Measurements from ENCODE around the gene EEF1G. TPM values are rescaled to one million over a fixed set of nuclear protein-coding genes. Genes with fewer than 3 reads are reported as not detected.
A peak's percentile ranks its signal among the peaks of the same experiment; 100 is the strongest.

Gene EEF1G
- total RNA-seq, 4 donors from 2014 or later = 1,003 to 1,250 (median 1,110) TPM

- H3K4me1 ChIP-seq = peaks cover under 1 to 64% (median 53%) of the 10 kb centered on the region in 4 donors
These were observed 25.0 kb downstream of the EEF1G start for GRCh38 chr11:62548545-62549335.

DNA sequence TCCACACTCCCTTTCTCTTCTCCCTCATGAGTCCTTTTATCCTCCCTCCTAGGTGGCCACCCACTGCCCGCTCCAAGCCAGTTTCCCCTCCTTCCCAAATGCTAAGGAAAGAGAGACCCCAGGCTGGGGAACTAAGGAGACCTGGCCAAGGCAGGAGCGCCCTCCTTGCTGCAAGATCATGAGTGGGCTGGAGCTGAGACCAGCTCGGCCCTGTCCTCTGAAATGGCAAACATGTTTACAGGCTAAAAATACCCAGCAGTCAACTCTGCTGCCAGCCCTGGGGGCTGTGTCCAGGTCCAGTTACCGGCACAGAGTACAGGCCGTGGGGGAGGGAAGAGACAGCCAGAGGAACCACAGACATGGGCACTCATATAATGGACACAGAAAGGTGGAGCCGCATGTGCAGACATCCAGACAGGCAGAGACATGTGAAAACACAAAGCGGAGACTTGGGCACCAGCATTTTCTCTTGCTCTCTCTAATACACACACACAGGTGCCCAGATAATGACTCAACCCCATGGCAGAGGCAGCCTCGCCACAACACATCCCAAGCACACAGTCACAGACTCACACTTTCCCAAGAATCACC is 25.9 kb downstream of the EEF1G start:
- WGBS, 2 donors = 34 to 41% methylated on average over 8 of the region's 8 CpGs
- H3K9me3 ChIP-seq = no peaks in the 10 kb centered on the region
- peak in 1 of 2 donors; percentile 50 for TF ChIP-seq EP300 (IDR thresholded peaks at IDR 0.05)
- TF ChIP-seq POLR2A (IDR thresholded peaks at IDR 0.05) = peak in 1 of 2 donors; percentile 35
- TF ChIP-seq, protein P1, sequence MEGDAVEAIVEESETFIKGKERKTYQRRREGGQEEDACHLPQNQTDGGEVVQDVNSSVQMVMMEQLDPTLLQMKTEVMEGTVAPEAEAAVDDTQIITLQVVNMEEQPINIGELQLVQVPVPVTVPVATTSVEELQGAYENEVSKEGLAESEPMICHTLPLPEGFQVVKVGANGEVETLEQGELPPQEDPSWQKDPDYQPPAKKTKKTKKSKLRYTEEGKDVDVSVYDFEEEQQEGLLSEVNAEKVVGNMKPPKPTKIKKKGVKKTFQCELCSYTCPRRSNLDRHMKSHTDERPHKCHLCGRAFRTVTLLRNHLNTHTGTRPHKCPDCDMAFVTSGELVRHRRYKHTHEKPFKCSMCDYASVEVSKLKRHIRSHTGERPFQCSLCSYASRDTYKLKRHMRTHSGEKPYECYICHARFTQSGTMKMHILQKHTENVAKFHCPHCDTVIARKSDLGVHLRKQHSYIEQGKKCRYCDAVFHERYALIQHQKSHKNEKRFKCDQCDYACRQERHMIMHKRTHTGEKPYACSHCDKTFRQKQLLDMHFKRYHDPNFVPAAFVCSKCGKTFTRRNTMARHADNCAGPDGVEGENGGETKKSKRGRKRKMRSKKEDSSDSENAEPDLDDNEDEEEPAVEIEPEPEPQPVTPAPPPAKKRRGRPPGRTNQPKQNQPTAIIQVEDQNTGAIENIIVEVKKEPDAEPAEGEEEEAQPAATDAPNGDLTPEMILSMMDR (IDR thresholded peaks at IDR 0.05) = no peak
- H3K4me1 ChIP-seq = peaks cover 0 to 57% (median 50%) of the 10 kb centered on the region in 4 donors
- DNase-seq (ENCODE audit: low spot score in 2 of 2) = no peak
- H3K27me3 ChIP-seq = no peaks in the 10 kb centered on the region
- H3K27ac ChIP-seq = peak overlapping the region; percentile 97 to 98 (median 98)
- H3K36me3 ChIP-seq = no peaks in the 10 kb centered on the region
- peak overlapping the region; percentile 78 to 98 (median 88) for H3K4me3 ChIP-seq

More at GRCh38 chr11:62548545-62549335, 25.0 kb downstream of the EEF1G start:
- peak in 1 of 2 donors; percentile 49 for DNase-seq (ENCODE audit: low spot score in 2 of 2)
- TF ChIP-seq POLR2A (IDR thresholded peaks at IDR 0.05) (no peak), EP300 (IDR thresholded peaks at IDR 0.05) (no peak)
- TF ChIP-seq, protein P1 (IDR thresholded peaks at IDR 0.05) = no peak
- no peak overlapping the region for H3K4me3 ChIP-seq
- no peaks in the 10 kb centered on the region for H3K36me3 ChIP-seq
- peak overlapping the region; percentile 97 to 98 (median 98) for H3K27ac ChIP-seq
- no peaks in the 10 kb centered on the region for H3K27me3 ChIP-seq
- no peaks in the 10 kb centered on the region for H3K9me3 ChIP-seq
- WGBS, 2 donors = 41 to 47% methylated on average over 17 of the region's 17 CpGs

GRCh38 chr11:62546929-62547625 is 26.6 kb downstream of the EEF1G start:
- 1 to 6% methylated on average over 21 to 35 of the region's 40 CpGs for WGBS, 2 donors
- peaks cover 0 to 57% (median 49%) of the 10 kb centered on the region in 4 donors for H3K4me1 ChIP-seq

GRCh38 chr11:62546244-62546928 is 27.3 kb downstream of the EEF1G start, which contains the start of gene AHNAK:
TSS of gene AHNAK (minus strand) at chr11:62546806. CDS start at chr11:62536098, 10,708 bp downstream.
- peak within 1 kb of the TSS; percentile 78 to 98 (median 88) for H3K4me3 ChIP-seq
- 0% methylated on average over 41 to 56 of the region's 69 CpGs for WGBS, 2 donors
- DNase-seq (ENCODE audit: low spot score in 2 of 2) = peak; percentile 74 to 87
- peaks cover 0 to 57% (median 49%) of the 10 kb centered on the region in 4 donors for H3K4me1 ChIP-seq
- no peaks in the 10 kb centered on the region for H3K36me3 ChIP-seq
- TF ChIP-seq EP300 (IDR thresholded peaks at IDR 0.05) (peak in 1 of 2 donors; percentile 85), POLR2A (IDR thresholded peaks at IDR 0.05) (peak; percentile 85 to 94)
- TF ChIP-seq, protein P1 (IDR thresholded peaks at IDR 0.05) = peak in 1 of 5 experiments; percentile 36
- peak within 1 kb of the TSS; percentile 97 to 98 (median 98) for H3K27ac ChIP-seq
- H3K27me3 ChIP-seq = no peaks in the 10 kb centered on the region
- no peaks in the 10 kb centered on the region for H3K9me3 ChIP-seq

More at GRCh38 chr11:62546929-62547625, 26.6 kb downstream of the EEF1G start:
- H3K4me3 ChIP-seq = peak overlapping the region; percentile 78 to 98 (median 88)
- no peaks in the 10 kb centered on the region for H3K9me3 ChIP-seq
- peak overlapping the region; percentile 97 to 98 (median 98) for H3K27ac ChIP-seq
- TF ChIP-seq POLR2A (IDR thresholded peaks at IDR 0.05) (no peak), EP300 (IDR thresholded peaks at IDR 0.05) (no peak)
- TF ChIP-seq, protein P1 (IDR thresholded peaks at IDR 0.05) = no peak
- H3K27me3 ChIP-seq = no peaks in the 10 kb centered on the region
- no peaks in the 10 kb centered on the region for H3K36me3 ChIP-seq
- DNase-seq (ENCODE audit: low spot score in 2 of 2) = peak in 1 of 2 donors; percentile 45
